SK-N-SH (cell line): ENCODE data around the gene ZFTA. TPM values are rescaled to one million over a fixed set of nuclear protein-coding genes. Genes with fewer than 3 reads are reported as not detected.

Experiments
- CTCF ChIA-PET: fragments of 300-600, 350-600 bp; formaldehyde crosslinking; extraction: SDS; loops from one replicate; lab custom pipeline; 2021; lab: Yijun Ruan, JAX
- POLR2A ChIA-PET: fragments of 350-600 bp; sonication (Branson Sonifier 250); formaldehyde crosslinking; extraction: SDS; loops from one replicate; lab custom pipeline; 2020; ENCODE audit warnings: antibody characterized with exemption, inconsistent platforms; lab: Yijun Ruan, JAX
- DNase-seq: peaks from one replicate; pipeline ENCODE4 v3.0.0; 2012
- H2AFZ ChIP-seq: fragments of 200-600 bp; sonication (generic); 2 replicates; pipeline ENCODE4 v1.8.1; 2016; ENCODE audit warnings: antibody characterized with exemption, mild to moderate bottlenecking, low read depth
- H3F3A ChIP-seq: fragments of 200-600 bp; sonication (generic); replicated peaks from 2 replicates; pipeline ENCODE3; 2016; ENCODE audit warnings: antibody characterized with exemption, mild to moderate bottlenecking; ENCODE audit not compliant: insufficient read depth
- H3K27ac ChIP-seq, 2 experiments: fragments of 200-500 bp in 1 of 2; fragments of 200-600 bp in 1 of 2; sonication (Bioruptor generic) in 1 of 2; sonication (generic), shearing (Covaris generic) in 1 of 2; 2 replicates each; pipeline versions ENCODE4 v1.5.1 to v1.6.1; 2014 to 2016; ENCODE audit warnings: low read depth in 2 of 2, inconsistent platforms in 1 of 2, low read length in 1 of 2, mild to moderate bottlenecking in 1 of 2, mixed read lengths in 1 of 2
- H3K27me3 ChIP-seq: fragments of 200-600 bp; sonication (generic), shearing (Covaris generic); 2 replicates; pipeline ENCODE4 v1.6.1; 2016; ENCODE audit warnings: mixed run types; ENCODE audit not compliant: insufficient read depth
- H3K36me3 ChIP-seq, 2 experiments: fragments of 200-500 bp in 1 of 2; fragments of 200-600 bp in 1 of 2; sonication (Bioruptor generic) in 1 of 2; sonication (generic) in 1 of 2; replicated peaks in 1 of 2; 2 replicates each; pipeline versions ENCODE3 to v1.5.1; 2014 to 2016; ENCODE audit warnings: low read length in 1 of 2, mild to moderate bottlenecking in 1 of 2; ENCODE audit not compliant: insufficient read depth in 2 of 2, control insufficient read depth in 1 of 2
- H3K4me1 ChIP-seq, 2 experiments: fragments of 200-500 bp in 1 of 2; fragments of 200-600 bp in 1 of 2; sonication (Bioruptor generic) in 1 of 2; sonication (generic), shearing (Covaris generic) in 1 of 2; 2 replicates each; pipeline versions ENCODE4 v1.5.1 to v1.6.1; 2014 to 2016; ENCODE audit warnings: low read depth in 1 of 2, low read length in 1 of 2, mixed run types in 1 of 2; ENCODE audit not compliant: insufficient read depth in 2 of 2, control insufficient read depth in 1 of 2
- H3K4me2 ChIP-seq: fragments of 200-600 bp; sonication (generic), shearing (Covaris generic); 2 replicates; pipeline ENCODE4 v1.6.1; 2017; ENCODE audit warnings: mixed run types
- H3K4me3 ChIP-seq, 2 experiments: fragments of 200-500 bp in 1 of 2; fragments of 200-600 bp in 1 of 2; sonication (Bioruptor generic) in 1 of 2; sonication (generic), shearing (Covaris generic) in 1 of 2; 2 replicates each; pipeline versions ENCODE4 v1.5.1 to v1.8.1; 2014 to 2016; ENCODE audit warnings: low read depth in 2 of 2, inconsistent platforms in 1 of 2, low read length in 1 of 2, mild to moderate bottlenecking in 1 of 2, mixed read lengths in 1 of 2, moderate library complexity in 1 of 2
- H3K79me2 ChIP-seq: fragments of 200-600 bp; sonication (generic); 2 replicates; pipeline ENCODE4 v1.8.1; 2017; ENCODE audit warnings: mild to moderate bottlenecking; ENCODE audit not compliant: insufficient read depth
- H3K9ac ChIP-seq: fragments of 200-600 bp; sonication (generic); 2 replicates; pipeline ENCODE4 v1.6.1; 2017; ENCODE audit warnings: mixed run types
- H3K9me2 ChIP-seq: fragments of 200-600 bp; sonication (generic); 2 replicates; pipeline ENCODE4 v1.6.1; 2017; ENCODE audit warnings: mixed run types
- H3K9me3 ChIP-seq: fragments of 200-600 bp; sonication (generic); 2 replicates; pipeline ENCODE4 v1.6.1; 2017; ENCODE audit warnings: mixed run types, mild to moderate bottlenecking, moderate library complexity
- H4K20me1 ChIP-seq: fragments of 200-600 bp; sonication (generic); 2 replicates; pipeline ENCODE4 v1.6.1; 2017; ENCODE audit warnings: mild to moderate bottlenecking, mixed run types; ENCODE audit not compliant: insufficient read depth
- GABPA ChIP-seq: IDR thresholded peaks from 2 replicates; pipeline ENCODE4 v1.4.0; 2012; ENCODE audit warnings: low read depth, mild to moderate bottlenecking
- MEF2A ChIP-seq: IDR thresholded peaks from 2 replicates; pipeline ENCODE4 v1.4.0; 2012; ENCODE audit warnings: low read depth, borderline replicate concordance
- MXI1 ChIP-seq: IDR thresholded peaks from 2 replicates; pipeline ENCODE4 v1.6.1; 2012; ENCODE audit warnings: mild to moderate bottlenecking, low read depth, low read length, improper control_type of control experiment
- PBX3 ChIP-seq: IDR thresholded peaks from 2 replicates; pipeline ENCODE4; 2012
- POLR2AphosphoS5 ChIP-seq: IDR thresholded peaks from 2 replicates; pipeline ENCODE4 v1.6.1; 2012; ENCODE audit warnings: low read depth, low read length
- RXRA ChIP-seq: IDR thresholded peaks from 2 replicates; pipeline ENCODE4 v1.4.0; 2012; ENCODE audit warnings: low read depth, mild to moderate bottlenecking, borderline replicate concordance
- WGBS: methylation state at CpG from one replicate; pipeline ENCODE4 v1.1.6; 2017; ENCODE audit warnings: low lambda C conversion rate; 5-methylcytosine and 5-hydroxymethylcytosine counted together
- polyA plus RNA-seq, 3 experiments: library from polyadenylated mRNA; depleted of rRNA; stranded (reverse); fragments of >200 nt; gene quantifications; 2 replicates each; pipeline ENCODE4 v1.2.3, GENCODE V29; 2012
- TF ChIP-seq, protein P1 (sequence below): IDR thresholded peaks from 2 replicates; pipeline ENCODE4 v1.6.1; 2012; ENCODE audit warnings: mild to moderate bottlenecking, low read depth, low read length, moderate library complexity
- TF ChIP-seq, protein P2 (sequence below): IDR thresholded peaks from 2 replicates; pipeline ENCODE4 v1.4.0; 2012; ENCODE audit warnings: low read depth, borderline replicate concordance

The ZFTA gene
- polyA plus RNA-seq, 1 of the 3 experiments (the other 2 are of a cell fraction), result 8.7 TPM

DNA sequence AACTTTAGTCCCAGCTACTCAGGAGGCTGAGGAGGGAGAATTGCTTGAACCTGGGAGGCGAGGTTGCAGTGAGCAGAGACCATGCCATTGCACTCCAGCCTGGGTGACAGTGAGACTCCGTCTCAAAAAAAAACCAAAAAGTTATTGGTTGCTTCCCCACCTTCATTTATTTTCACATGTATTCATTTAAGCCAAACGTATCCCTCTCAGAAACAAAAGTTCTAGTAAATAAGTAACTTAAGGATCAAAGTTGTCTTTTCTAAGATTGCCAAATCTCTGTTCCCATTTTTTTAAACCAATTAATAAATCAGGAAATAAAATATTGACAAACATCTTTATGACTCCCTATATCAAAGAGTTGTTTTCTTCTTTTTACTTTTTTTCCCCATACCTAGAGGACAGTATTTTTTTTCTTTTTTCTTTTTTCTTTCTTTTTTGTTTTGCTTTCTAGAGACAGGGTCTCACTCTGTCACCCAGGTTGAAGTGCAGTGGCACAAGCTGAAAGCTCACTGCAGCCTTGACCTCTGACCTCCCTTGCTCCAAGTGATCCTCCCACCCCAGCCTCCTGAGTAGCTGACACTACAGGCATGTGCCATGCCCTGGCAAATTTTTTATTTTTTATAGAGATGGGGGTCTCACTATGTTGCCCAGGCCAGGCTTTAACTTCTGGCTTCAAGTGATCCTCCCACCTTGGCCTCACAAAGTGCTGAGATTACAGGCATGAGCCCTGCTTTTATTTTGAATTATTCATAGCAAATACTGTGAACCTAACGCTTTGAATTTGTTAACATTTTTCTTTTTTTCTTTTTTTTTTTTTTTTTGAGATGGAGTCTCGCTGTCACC, 11.4 kb downstream of the ZFTA start:
- no peaks in the 10 kb centered on the region for H3K9me3 ChIP-seq
- peaks cover 36 to 44% of the 10 kb centered on the region in 2 experiments for H3K36me3 ChIP-seq
- no peaks in the 10 kb centered on the region for H3K79me2 ChIP-seq
- CTCF ChIA-PET, result interaction anchor here (1.3 to 2.4 kb wide), 2 partner anchors 11 to 12 kb away, joined by 3 to 11 read pairs; partner anchors contain the start of gene ZFTA
- no peak overlapping the region for H2AFZ ChIP-seq
- no peaks in the 10 kb centered on the region for H3K4me1 ChIP-seq
- H4K20me1 ChIP-seq, result peaks cover 8% of the 10 kb centered on the region; the same call in 1 of the 2 replicates
- H3K27ac ChIP-seq, result no peak overlapping the region
- no peak overlapping the region for H3K4me3 ChIP-seq
- DNase-seq, result no peak
- H3F3A ChIP-seq, result peaks cover 10% of the 10 kb centered on the region
- no peaks in the 10 kb centered on the region for H3K9me2 ChIP-seq
- TF ChIP-seq, protein P1, sequence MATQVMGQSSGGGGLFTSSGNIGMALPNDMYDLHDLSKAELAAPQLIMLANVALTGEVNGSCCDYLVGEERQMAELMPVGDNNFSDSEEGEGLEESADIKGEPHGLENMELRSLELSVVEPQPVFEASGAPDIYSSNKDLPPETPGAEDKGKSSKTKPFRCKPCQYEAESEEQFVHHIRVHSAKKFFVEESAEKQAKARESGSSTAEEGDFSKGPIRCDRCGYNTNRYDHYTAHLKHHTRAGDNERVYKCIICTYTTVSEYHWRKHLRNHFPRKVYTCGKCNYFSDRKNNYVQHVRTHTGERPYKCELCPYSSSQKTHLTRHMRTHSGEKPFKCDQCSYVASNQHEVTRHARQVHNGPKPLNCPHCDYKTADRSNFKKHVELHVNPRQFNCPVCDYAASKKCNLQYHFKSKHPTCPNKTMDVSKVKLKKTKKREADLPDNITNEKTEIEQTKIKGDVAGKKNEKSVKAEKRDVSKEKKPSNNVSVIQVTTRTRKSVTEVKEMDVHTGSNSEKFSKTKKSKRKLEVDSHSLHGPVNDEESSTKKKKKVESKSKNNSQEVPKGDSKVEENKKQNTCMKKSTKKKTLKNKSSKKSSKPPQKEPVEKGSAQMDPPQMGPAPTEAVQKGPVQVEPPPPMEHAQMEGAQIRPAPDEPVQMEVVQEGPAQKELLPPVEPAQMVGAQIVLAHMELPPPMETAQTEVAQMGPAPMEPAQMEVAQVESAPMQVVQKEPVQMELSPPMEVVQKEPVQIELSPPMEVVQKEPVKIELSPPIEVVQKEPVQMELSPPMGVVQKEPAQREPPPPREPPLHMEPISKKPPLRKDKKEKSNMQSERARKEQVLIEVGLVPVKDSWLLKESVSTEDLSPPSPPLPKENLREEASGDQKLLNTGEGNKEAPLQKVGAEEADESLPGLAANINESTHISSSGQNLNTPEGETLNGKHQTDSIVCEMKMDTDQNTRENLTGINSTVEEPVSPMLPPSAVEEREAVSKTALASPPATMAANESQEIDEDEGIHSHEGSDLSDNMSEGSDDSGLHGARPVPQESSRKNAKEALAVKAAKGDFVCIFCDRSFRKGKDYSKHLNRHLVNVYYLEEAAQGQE, result no peak
- TF ChIP-seq PBX3, result no peak
- TF ChIP-seq, protein P2, sequence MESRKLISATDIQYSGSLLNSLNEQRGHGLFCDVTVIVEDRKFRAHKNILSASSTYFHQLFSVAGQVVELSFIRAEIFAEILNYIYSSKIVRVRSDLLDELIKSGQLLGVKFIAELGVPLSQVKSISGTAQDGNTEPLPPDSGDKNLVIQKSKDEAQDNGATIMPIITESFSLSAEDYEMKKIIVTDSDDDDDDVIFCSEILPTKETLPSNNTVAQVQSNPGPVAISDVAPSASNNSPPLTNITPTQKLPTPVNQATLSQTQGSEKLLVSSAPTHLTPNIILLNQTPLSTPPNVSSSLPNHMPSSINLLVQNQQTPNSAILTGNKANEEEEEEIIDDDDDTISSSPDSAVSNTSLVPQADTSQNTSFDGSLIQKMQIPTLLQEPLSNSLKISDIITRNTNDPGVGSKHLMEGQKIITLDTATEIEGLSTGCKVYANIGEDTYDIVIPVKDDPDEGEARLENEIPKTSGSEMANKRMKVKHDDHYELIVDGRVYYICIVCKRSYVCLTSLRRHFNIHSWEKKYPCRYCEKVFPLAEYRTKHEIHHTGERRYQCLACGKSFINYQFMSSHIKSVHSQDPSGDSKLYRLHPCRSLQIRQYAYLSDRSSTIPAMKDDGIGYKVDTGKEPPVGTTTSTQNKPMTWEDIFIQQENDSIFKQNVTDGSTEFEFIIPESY, result no peak
- no peak for TF ChIP-seq POLR2AphosphoS5
- TF ChIP-seq MXI1, result no peak
- TF ChIP-seq RXRA, result no peak
- TF ChIP-seq, all 33 proteins: peak for 0
- 95% methylated on average over 5 of the region's 5 CpGs for WGBS
- Histone ChIP-seq H3K27me3 (no peaks in the 10 kb centered on the region), H3K4me2 (no peak overlapping the region), H3K9ac (no peak overlapping the region)
- POLR2A ChIA-PET, result interaction anchor here (0.7 kb wide), 1 partner anchor 57 kb away, joined by 6 read pairs; no protein-coding TSS in a partner anchor

DNA sequence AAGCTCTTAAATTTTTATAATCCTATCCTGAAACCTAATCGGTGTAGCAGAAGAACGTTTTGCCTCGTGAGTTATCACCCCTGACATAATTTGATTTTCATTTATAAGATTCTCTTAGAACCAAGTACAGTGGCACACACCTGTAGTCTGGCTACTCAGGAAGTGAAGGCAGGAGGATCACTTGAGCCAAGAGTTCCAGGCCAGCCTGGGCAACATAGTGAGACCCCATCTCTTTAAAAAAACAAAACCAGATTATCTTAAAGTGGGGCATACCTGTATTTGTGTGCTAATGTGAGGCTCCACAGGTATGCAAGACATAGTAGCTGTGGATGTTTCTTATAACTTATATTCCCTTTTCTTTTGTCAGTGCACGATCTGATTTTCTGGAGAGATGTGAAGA, 19.0 kb downstream of the ZFTA start:
- no peaks in the 10 kb centered on the region for H3K9me3 ChIP-seq
- H3K79me2 ChIP-seq, result peaks cover 18% of the 10 kb centered on the region; the same call in 1 of the 2 replicates
- H2AFZ ChIP-seq, result no peak overlapping the region
- ChIA-PET POLR2A (no interaction called here), CTCF (interaction anchor here (1.1 to 3.0 kb wide), 4 partner anchors 11 to 397 kb away, joined by 3 to 16 read pairs (median 6); partner anchors contain the start of gene ZFTA)
- H3K4me3 ChIP-seq, result no peak overlapping the region
- H4K20me1 ChIP-seq, result peaks cover 8% of the 10 kb centered on the region; the same call in 1 of the 2 replicates
- DNase-seq, result no peak
- no peak overlapping the region for H3K4me2 ChIP-seq
- H3K9ac ChIP-seq, result no peak overlapping the region
- 91% methylated on average over 4 of the region's 4 CpGs for WGBS
- H3K4me1 ChIP-seq, result no peaks in the 10 kb centered on the region
- H3K9me2 ChIP-seq, result no peaks in the 10 kb centered on the region
- H3K36me3 ChIP-seq, result peaks cover 13 to 15% of the 10 kb centered on the region in 2 experiments
- no peak overlapping the region for H3K27ac ChIP-seq
- no peak for TF ChIP-seq MEF2A
- TF ChIP-seq GABPA, result no peak
- no peaks in the 10 kb centered on the region for H3K27me3 ChIP-seq
- no peaks in the 10 kb centered on the region for H3F3A ChIP-seq
